Measurements from ENCODE around the gene ADGRA3.

DNA sequence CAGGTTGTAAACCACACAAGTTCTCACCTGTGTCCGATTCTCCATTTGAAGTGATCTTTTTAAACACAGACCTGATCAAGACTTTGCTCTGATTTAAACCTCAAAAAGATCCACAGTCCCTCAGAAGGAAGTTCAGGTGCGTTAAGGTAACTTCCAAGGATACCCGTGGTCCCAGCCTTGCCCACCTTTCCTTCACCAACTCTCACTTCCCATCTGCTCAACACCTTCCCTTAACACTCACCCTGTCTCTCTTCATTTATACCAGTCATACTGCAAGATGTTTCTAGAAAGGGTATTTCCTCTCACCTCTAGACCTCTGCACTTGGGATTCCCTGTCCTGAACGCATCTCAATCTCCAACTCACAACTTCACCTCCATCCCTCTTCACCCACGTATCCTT lies 49.9 kb downstream of the ADGRA3 start:
- TF ChIP-seq, protein P1, sequence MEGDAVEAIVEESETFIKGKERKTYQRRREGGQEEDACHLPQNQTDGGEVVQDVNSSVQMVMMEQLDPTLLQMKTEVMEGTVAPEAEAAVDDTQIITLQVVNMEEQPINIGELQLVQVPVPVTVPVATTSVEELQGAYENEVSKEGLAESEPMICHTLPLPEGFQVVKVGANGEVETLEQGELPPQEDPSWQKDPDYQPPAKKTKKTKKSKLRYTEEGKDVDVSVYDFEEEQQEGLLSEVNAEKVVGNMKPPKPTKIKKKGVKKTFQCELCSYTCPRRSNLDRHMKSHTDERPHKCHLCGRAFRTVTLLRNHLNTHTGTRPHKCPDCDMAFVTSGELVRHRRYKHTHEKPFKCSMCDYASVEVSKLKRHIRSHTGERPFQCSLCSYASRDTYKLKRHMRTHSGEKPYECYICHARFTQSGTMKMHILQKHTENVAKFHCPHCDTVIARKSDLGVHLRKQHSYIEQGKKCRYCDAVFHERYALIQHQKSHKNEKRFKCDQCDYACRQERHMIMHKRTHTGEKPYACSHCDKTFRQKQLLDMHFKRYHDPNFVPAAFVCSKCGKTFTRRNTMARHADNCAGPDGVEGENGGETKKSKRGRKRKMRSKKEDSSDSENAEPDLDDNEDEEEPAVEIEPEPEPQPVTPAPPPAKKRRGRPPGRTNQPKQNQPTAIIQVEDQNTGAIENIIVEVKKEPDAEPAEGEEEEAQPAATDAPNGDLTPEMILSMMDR (IDR thresholded peaks at IDR 0.05; ENCODE audit: poor library complexity, severe bottlenecking) = no peak
- TF ChIP-seq MXI1 (conservative IDR thresholded peaks at IDR 0.05; ENCODE audit: poor library complexity, severe bottlenecking) (no peak), TAF1 (IDR thresholded peaks at IDR 0.05; ENCODE audit: low read depth) (no peak), EP300 (conservative IDR thresholded peaks at IDR 0.05; ENCODE audit: poor library complexity, severe bottlenecking) (no peak), SMC3 (conservative IDR thresholded peaks at IDR 0.05; ENCODE audit: poor library complexity) (no peak)
